ENCODE measurements around the gene SELPLG.

DNA sequence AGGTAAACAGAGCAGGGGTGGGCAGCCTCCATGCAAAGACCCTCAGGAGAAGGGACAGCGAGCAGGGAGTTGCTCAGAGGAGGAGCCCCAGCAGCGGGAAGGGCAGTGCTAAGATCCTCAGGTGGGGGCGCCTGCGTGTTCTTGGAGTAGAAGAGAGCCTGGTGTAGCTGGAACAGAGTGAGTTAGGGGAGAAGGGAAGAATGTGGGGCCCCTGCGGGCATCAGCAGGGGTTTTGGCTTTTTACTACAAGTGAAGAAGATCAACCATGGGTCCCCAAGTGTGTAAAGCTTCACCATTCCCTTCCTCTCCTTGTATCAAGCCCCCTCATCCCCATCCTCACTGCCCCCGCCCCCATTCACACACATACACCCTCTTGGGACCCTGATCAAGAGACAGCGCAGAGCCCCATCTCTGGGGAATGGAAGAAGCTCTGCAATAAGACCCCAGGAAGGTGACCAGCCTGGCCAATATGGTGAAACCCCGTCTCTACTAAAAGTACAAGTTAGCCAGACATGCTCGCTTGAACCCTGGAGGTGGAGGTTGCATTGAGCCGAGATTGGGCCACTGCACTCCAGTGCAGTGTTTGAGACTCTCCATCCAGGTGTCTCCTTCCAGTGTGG, 25.6 kb downstream of the SELPLG start:
- TF ChIP-seq, protein P1, sequence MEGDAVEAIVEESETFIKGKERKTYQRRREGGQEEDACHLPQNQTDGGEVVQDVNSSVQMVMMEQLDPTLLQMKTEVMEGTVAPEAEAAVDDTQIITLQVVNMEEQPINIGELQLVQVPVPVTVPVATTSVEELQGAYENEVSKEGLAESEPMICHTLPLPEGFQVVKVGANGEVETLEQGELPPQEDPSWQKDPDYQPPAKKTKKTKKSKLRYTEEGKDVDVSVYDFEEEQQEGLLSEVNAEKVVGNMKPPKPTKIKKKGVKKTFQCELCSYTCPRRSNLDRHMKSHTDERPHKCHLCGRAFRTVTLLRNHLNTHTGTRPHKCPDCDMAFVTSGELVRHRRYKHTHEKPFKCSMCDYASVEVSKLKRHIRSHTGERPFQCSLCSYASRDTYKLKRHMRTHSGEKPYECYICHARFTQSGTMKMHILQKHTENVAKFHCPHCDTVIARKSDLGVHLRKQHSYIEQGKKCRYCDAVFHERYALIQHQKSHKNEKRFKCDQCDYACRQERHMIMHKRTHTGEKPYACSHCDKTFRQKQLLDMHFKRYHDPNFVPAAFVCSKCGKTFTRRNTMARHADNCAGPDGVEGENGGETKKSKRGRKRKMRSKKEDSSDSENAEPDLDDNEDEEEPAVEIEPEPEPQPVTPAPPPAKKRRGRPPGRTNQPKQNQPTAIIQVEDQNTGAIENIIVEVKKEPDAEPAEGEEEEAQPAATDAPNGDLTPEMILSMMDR (IDR thresholded peaks at IDR 0.05), result no peak
- TF ChIP-seq POLR2A (IDR thresholded peaks at IDR 0.05), result no peak
